Endodermal cell (in vitro differentiated cells): ENCODE data around the gene BTAF1. TPM values are rescaled to one million over a fixed set of nuclear protein-coding genes. Genes with fewer than 3 reads are reported as not detected.

Experiments
- DNase-seq: peaks from one replicate; pipeline ENCODE4 v3.0.0-alpha.2; 2017
- H3K27ac ChIP-seq: 2 replicates; pipeline ENCODE4 v1.5.1; 2013; ENCODE audit warnings: mild to moderate bottlenecking, low read depth, low read length, moderate library complexity
- H3K27me3 ChIP-seq: 2 replicates; pipeline ENCODE4 v1.6.1; 2013; ENCODE audit warnings: mild to moderate bottlenecking, low read length, moderate library complexity; ENCODE audit not compliant: insufficient read depth, control insufficient read depth, poor library complexity, severe bottlenecking
- H3K36me3 ChIP-seq: 2 replicates; pipeline ENCODE4 v1.7.0; 2013; ENCODE audit warnings: mild to moderate bottlenecking, low read length, moderate library complexity; ENCODE audit not compliant: control insufficient read depth, insufficient read depth
- H3K4me1 ChIP-seq: one replicate; pipeline ENCODE4 v1.7.0; 2013; ENCODE audit warnings: low read length; ENCODE audit not compliant: control insufficient read depth, insufficient read depth
- H3K4me3 ChIP-seq: 2 replicates; pipeline ENCODE4 v1.5.1; 2013; ENCODE audit warnings: mild to moderate bottlenecking, low read length, moderate library complexity
- H3K9ac ChIP-seq: 2 replicates; pipeline ENCODE4 v1.6.1; 2013; ENCODE audit warnings: mild to moderate bottlenecking, low read length, moderate library complexity; ENCODE audit not compliant: poor library complexity, severe bottlenecking; ENCODE audit errors: extremely low read depth
- H3K9me3 ChIP-seq: 2 replicates; pipeline ENCODE4 v1.6.1; 2013; ENCODE audit warnings: mild to moderate bottlenecking, low read length, moderate library complexity; ENCODE audit not compliant: control insufficient read depth
- H3K27ac Mint-ChIP-seq: 2 replicates; pipeline ENCODE4 v1.8.0; 2020; ENCODE audit warnings: mixed read lengths
- H3K27me3 Mint-ChIP-seq: 2 replicates; pipeline ENCODE4 v1.8.0; 2021; ENCODE audit warnings: mild to moderate bottlenecking, mixed read lengths; ENCODE audit not compliant: insufficient read depth
- H3K36me3 Mint-ChIP-seq: 2 replicates; pipeline ENCODE4 v1.8.0; 2020; ENCODE audit warnings: low read depth, mixed read lengths
- H3K4me1 Mint-ChIP-seq: 2 replicates; pipeline ENCODE4 v1.8.0; 2020; ENCODE audit warnings: mixed read lengths
- H3K4me3 Mint-ChIP-seq: 2 replicates; pipeline ENCODE4 v1.8.0; 2020; ENCODE audit warnings: mild to moderate bottlenecking, moderate library complexity, mixed read lengths
- H3K9me3 Mint-ChIP-seq: 2 replicates; pipeline ENCODE4 v1.8.0; 2020; ENCODE audit warnings: mild to moderate bottlenecking, mixed read lengths
- CTCF ChIP-seq: fragments of 200-600 bp; sonication (generic); conservative IDR thresholded peaks from 2 replicates; pipeline ENCODE4 v1.5.0; 2021; ENCODE audit warnings: antibody characterized with exemption, mild to moderate bottlenecking
- WGBS, 2 experiments: methylation state at CpG; one replicate each; pipeline versions ENCODE4 v1.1.5 to v1.1.7; 2013; ENCODE audit warnings: missing lambda C conversion rate in 2 of 2, mixed read lengths in 1 of 2; ENCODE audit not compliant: insufficient coverage in 1 of 2, insufficient read length in 1 of 2; 5-methylcytosine and 5-hydroxymethylcytosine counted together
- total RNA-seq, 2 donors: library from RNA; stranded (reverse); fragmentation: NEBNext Ultra II Directional in 1 of 2; extraction: Animal tissue kit (Norgen Biotek cat#: 25700) in 1 of 2; gene quantifications; 2 replicates in 1 of 2; 3 replicates in 1 of 2; pipeline ENCODE4 v1.2.1, GENCODE V29; 2021

The BTAF1 gene
- total RNA-seq, 2 donors from 2014 or later = 46.2 to 54.3 TPM

GRCh38 chr10:91953600-91954160 is 30.1 kb downstream of the BTAF1 start:
- Histone ChIP-seq H3K4me3 (no peak overlapping the region), H3K27ac (no peak overlapping the region), H3K36me3 (peaks cover 90% of the 10 kb centered on the region), H3K9me3 (no peaks in the 10 kb centered on the region), H3K9ac (no peak overlapping the region), H3K27me3 (no peaks in the 10 kb centered on the region), H3K4me1 (no peaks in the 10 kb centered on the region)
- H3K36me3 Mint-ChIP-seq = peaks cover 75% of the 10 kb centered on the region
- TF ChIP-seq CTCF = no peak
- H3K9me3 Mint-ChIP-seq = no peaks in the 10 kb centered on the region
- H3K27me3 Mint-ChIP-seq = no peaks in the 10 kb centered on the region
- H3K4me1 Mint-ChIP-seq = no peaks in the 10 kb centered on the region
- no peak for DNase-seq
- 100% methylated on average over 2 of the region's 2 CpGs for WGBS, 2 experiments
- H3K27ac Mint-ChIP-seq = no peak overlapping the region
- H3K4me3 Mint-ChIP-seq = no peak overlapping the region

GRCh38 chr10:91955114-91955513 is 31.5 kb downstream of the BTAF1 start:
- peaks cover 96% of the 10 kb centered on the region for H3K36me3 ChIP-seq
- Mint-ChIP-seq H3K36me3 (peaks cover 78% of the 10 kb centered on the region), H3K4me3 (no peak overlapping the region), H3K27me3 (no peaks in the 10 kb centered on the region), H3K27ac (no peak overlapping the region), H3K4me1 (no peaks in the 10 kb centered on the region), H3K9me3 (no peaks in the 10 kb centered on the region)
- WGBS, 2 experiments = 98 to 100% methylated on average over 1 to 3 of the region's 3 CpGs
- TF ChIP-seq CTCF = no peak
- H3K9ac ChIP-seq = no peak overlapping the region
- no peaks in the 10 kb centered on the region for H3K9me3 ChIP-seq
- no peak overlapping the region for H3K27ac ChIP-seq
- DNase-seq = no peak
- H3K4me3 ChIP-seq = no peak overlapping the region
- no peaks in the 10 kb centered on the region for H3K4me1 ChIP-seq
- no peaks in the 10 kb centered on the region for H3K27me3 ChIP-seq

GRCh38 chr10:91957091-91957490 is 33.5 kb downstream of the BTAF1 start:
- H3K27me3 Mint-ChIP-seq = no peaks in the 10 kb centered on the region
- 95% methylated on average over 1 of the region's 1 CpG; no CpG with 5 or more reads in 1 of the 2 experiments for WGBS, 2 experiments
- H3K4me3 ChIP-seq = no peak overlapping the region
- H3K27me3 ChIP-seq = no peaks in the 10 kb centered on the region
- no peaks in the 10 kb centered on the region for H3K9me3 ChIP-seq
- DNase-seq = no peak
- no peaks in the 10 kb centered on the region for H3K9me3 Mint-ChIP-seq
- H3K9ac ChIP-seq = no peak overlapping the region
- no peak overlapping the region for H3K27ac ChIP-seq
- peaks cover 77% of the 10 kb centered on the region for H3K36me3 Mint-ChIP-seq
- no peak overlapping the region for H3K4me3 Mint-ChIP-seq
- no peak overlapping the region for H3K27ac Mint-ChIP-seq
- peaks cover 97% of the 10 kb centered on the region for H3K36me3 ChIP-seq
- no peaks in the 10 kb centered on the region for H3K4me1 ChIP-seq
- no peaks in the 10 kb centered on the region for H3K4me1 Mint-ChIP-seq
- no peak for TF ChIP-seq CTCF
